Measurements from ENCODE around the gene MGAT4A.

MGAT4A gene

GRCh38 chr2:98701230-98701629, 29.7 kb downstream of the MGAT4A start:
- Histone ChIP-seq H3K27ac (ENCODE audit: poor library complexity, severe bottlenecking) (no peak overlapping the region), H3K4me1 (ENCODE audit: insufficient read depth, poor library complexity, severe bottlenecking) (no peaks in the 10 kb centered on the region), H3K4me3 (ENCODE audit: severe bottlenecking) (no peak overlapping the region), H3K9me3 (ENCODE audit: severe bottlenecking) (no peaks in the 10 kb centered on the region), H3K27me3 (ENCODE audit: insufficient read depth, poor library complexity, severe bottlenecking) (no peaks in the 10 kb centered on the region), H3K36me3 (ENCODE audit: low read depth) (no peaks in the 10 kb centered on the region)
- TF ChIP-seq, protein P1, sequence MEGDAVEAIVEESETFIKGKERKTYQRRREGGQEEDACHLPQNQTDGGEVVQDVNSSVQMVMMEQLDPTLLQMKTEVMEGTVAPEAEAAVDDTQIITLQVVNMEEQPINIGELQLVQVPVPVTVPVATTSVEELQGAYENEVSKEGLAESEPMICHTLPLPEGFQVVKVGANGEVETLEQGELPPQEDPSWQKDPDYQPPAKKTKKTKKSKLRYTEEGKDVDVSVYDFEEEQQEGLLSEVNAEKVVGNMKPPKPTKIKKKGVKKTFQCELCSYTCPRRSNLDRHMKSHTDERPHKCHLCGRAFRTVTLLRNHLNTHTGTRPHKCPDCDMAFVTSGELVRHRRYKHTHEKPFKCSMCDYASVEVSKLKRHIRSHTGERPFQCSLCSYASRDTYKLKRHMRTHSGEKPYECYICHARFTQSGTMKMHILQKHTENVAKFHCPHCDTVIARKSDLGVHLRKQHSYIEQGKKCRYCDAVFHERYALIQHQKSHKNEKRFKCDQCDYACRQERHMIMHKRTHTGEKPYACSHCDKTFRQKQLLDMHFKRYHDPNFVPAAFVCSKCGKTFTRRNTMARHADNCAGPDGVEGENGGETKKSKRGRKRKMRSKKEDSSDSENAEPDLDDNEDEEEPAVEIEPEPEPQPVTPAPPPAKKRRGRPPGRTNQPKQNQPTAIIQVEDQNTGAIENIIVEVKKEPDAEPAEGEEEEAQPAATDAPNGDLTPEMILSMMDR (IDR thresholded peaks at IDR 0.05; ENCODE audit: poor library complexity, severe bottlenecking): no peak
- DNase-seq (ENCODE audit: low spot score): no peak
- no peak for ATAC-seq (ENCODE audit: low read depth)

DNA sequence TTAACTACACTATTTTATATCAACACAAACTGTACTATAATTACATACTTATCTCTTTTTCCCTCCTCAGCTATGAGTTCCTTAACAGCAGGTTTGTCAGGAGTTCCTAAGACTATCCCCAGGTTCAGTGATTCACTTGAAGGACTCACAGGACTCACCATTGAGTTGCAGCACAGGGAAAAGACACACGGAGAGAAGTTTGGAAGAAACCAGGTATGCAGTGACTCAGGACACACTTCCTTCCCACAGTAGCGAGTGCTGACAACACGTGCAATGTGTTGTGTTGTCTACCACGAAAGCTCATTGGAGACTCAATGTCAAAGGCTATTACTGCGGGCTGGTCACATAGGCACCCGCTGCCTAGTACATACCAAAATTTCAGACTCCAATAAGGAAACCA, 32.0 kb downstream of the MGAT4A start:
- DNase-seq (ENCODE audit: low spot score): no peak

GRCh38 chr2:98697651-98698337, 33.1 kb downstream of the MGAT4A start:
- no peaks in the 10 kb centered on the region for H3K36me3 ChIP-seq (ENCODE audit: low read depth)

More for the DNA sequence above, 32.0 kb downstream of the MGAT4A start:
- Histone ChIP-seq H3K36me3 (ENCODE audit: low read depth) (no peaks in the 10 kb centered on the region), H3K9me3 (ENCODE audit: severe bottlenecking) (no peaks in the 10 kb centered on the region), H3K4me3 (ENCODE audit: severe bottlenecking) (no peak overlapping the region), H3K27me3 (ENCODE audit: insufficient read depth, poor library complexity, severe bottlenecking) (no peaks in the 10 kb centered on the region), H3K4me1 (ENCODE audit: insufficient read depth, poor library complexity, severe bottlenecking) (no peaks in the 10 kb centered on the region), H3K27ac (ENCODE audit: poor library complexity, severe bottlenecking) (no peak overlapping the region)
- TF ChIP-seq, protein P1 (IDR thresholded peaks at IDR 0.05; ENCODE audit: poor library complexity, severe bottlenecking): no peak
- ATAC-seq (ENCODE audit: low read depth): no peak

GRCh38 chr2:98696200-98696599, 34.7 kb downstream of the MGAT4A start:
- no peaks in the 10 kb centered on the region for H3K4me1 ChIP-seq (ENCODE audit: insufficient read depth, poor library complexity, severe bottlenecking)
- no peaks in the 10 kb centered on the region for H3K36me3 ChIP-seq (ENCODE audit: low read depth)
- ATAC-seq (ENCODE audit: low read depth) (no peak), DNase-seq (ENCODE audit: low spot score) (no peak)
- no peaks in the 10 kb centered on the region for H3K27me3 ChIP-seq (ENCODE audit: insufficient read depth, poor library complexity, severe bottlenecking)
- no peaks in the 10 kb centered on the region for H3K9me3 ChIP-seq (ENCODE audit: severe bottlenecking)
- no peak overlapping the region for H3K4me3 ChIP-seq (ENCODE audit: severe bottlenecking)
- no peak overlapping the region for H3K27ac ChIP-seq (ENCODE audit: poor library complexity, severe bottlenecking)
- TF ChIP-seq, protein P1 (IDR thresholded peaks at IDR 0.05; ENCODE audit: poor library complexity, severe bottlenecking): no peak

More at GRCh38 chr2:98697651-98698337, 33.1 kb downstream of the MGAT4A start:
- Histone ChIP-seq H3K27ac (ENCODE audit: poor library complexity, severe bottlenecking) (no peak overlapping the region), H3K27me3 (ENCODE audit: insufficient read depth, poor library complexity, severe bottlenecking) (no peaks in the 10 kb centered on the region), H3K9me3 (ENCODE audit: severe bottlenecking) (no peaks in the 10 kb centered on the region), H3K4me3 (ENCODE audit: severe bottlenecking) (no peak overlapping the region), H3K4me1 (ENCODE audit: insufficient read depth, poor library complexity, severe bottlenecking) (no peaks in the 10 kb centered on the region)
- TF ChIP-seq, protein P1 (IDR thresholded peaks at IDR 0.05; ENCODE audit: poor library complexity, severe bottlenecking): no peak
- DNase-seq (ENCODE audit: low spot score): no peak
- ATAC-seq (ENCODE audit: low read depth): no peak

DNA sequence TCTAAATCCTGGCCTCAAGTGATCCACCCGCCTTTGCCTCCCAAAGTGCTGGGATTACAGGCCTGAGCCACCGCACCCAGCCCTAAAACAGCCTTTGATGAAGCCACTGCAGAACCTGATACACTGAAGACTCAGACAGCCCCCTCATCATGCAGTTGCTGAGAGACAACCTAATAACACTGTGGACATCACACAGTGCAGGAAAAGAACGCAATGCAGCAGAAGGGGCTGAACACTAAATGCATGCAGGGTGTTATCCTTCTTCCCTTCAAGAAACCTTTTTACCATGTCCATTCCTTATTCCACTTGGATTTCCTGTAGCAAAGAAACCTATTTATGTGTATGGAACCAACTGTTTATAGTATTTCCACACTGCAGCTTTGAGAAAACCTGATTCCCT, 35.7 kb downstream of the MGAT4A start:
- DNase-seq (ENCODE audit: low spot score) (no peak), ATAC-seq (ENCODE audit: low read depth) (no peak)
- Histone ChIP-seq H3K36me3 (ENCODE audit: low read depth) (no peaks in the 10 kb centered on the region), H3K27me3 (ENCODE audit: insufficient read depth, poor library complexity, severe bottlenecking) (no peaks in the 10 kb centered on the region), H3K9me3 (ENCODE audit: severe bottlenecking) (no peaks in the 10 kb centered on the region), H3K27ac (ENCODE audit: poor library complexity, severe bottlenecking) (no peak overlapping the region), H3K4me3 (ENCODE audit: severe bottlenecking) (no peak overlapping the region), H3K4me1 (ENCODE audit: insufficient read depth, poor library complexity, severe bottlenecking) (no peaks in the 10 kb centered on the region)
- TF ChIP-seq, protein P1 (IDR thresholded peaks at IDR 0.05; ENCODE audit: poor library complexity, severe bottlenecking): no peak

Data from RWPE2 (cell line).